GM04503 (cell line): Measurements from ENCODE around the gene NBR1.
"Not testable (repeated sequence)": the region's sequence is repeated elsewhere in the genome, so short reads cannot be mapped to it uniquely, and the experiment has no call there.

Source experiments
- DNase-seq: peaks from one replicate; pipeline ENCODE4 v3.0.0-alpha.2; 2012; ENCODE audit warnings: low read depth

The NBR1 gene

DNA sequence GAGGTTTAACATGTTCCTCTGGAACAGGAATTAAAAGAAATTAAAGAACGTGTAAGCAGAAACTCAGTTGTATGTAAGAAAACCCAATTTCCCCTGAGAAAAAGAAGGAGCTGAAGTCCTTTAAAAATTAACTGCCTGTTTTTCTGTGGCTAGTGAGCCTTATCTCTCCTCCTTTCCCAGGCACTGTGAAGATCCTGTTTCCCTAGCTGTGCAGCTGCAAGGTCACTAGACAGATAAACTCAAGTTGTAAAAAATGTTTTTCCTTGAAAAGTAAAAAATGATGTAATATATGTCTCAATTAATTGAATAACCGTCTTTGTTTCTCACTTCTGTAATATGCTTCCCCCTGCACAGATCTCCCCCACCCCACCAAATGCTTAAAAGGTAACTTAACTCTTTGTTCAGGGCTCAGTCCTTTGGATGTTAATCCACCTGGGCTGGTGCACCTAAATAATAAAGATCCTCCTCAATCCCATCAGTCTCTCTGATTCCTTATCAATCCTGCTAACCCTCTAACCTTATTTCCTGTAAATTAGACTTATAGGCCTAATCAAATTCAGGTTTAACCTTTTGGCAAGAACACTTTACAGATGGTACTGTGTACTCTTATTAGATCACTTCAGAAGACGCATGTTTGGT is 17.7 kb upstream of the NBR1 start:
- DNase-seq: not testable (repeated sequence)

DNA sequence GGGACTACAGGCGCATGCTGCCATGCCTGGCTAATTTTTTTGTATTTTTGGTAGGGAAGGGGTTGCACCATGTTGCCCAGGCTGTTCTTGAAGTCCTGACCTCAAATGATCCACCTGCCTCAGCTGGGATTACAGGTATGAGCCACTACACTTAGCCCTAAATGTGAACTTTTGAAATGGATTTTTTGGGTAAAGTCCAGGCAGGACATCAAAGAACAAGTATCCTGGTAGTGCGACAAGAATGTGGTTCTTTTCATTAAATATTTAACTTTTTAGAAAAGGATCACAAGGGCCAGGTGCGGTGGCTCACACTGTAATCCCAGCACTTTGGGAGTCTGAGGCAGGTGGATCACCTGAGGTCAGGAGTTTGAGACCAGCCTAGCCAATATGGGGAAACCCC is 15.3 kb upstream of the NBR1 start:
- no peak for DNase-seq

DNA sequence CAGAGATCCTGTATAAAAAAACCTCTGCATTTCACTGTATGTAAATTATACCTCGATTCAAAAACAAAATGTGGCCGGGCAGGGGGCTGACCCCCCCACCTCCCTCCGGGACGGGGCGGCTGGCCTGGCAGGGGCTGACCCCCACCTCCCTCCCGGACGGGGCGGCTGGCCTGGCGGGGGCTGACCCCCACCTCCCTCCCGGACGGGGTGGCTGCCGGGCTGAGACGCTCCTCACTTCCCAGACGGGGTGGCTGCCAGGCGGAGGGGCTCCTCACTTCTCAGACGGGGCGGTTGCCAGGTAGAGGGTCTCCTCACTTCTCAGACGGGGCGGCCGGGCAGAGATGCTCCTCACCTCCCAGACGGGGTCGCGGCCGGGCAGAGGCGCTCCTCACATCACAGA is 11.8 kb upstream of the NBR1 start:
- not testable (repeated sequence) for DNase-seq

DNA sequence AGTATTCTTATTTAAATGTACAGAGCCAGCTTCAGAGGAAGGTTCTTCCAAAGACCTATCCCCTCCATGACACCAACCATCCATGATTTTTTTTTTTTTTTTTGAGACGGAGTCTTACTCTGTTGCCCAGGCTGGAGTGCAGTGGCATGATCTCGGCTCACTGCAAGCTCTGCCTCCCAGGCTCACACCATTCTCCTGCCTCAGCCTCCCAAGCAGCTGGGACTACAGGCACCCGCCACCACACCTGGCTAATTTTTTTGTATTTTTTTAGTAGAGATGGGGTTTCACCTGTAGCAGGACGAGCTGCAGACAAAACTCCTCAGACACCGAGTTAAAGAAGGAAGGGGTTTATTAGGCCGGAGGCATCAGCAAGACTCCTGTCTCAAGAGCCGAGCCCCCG is 11.1 kb upstream of the NBR1 start:
- not testable (repeated sequence) for DNase-seq

DNA sequence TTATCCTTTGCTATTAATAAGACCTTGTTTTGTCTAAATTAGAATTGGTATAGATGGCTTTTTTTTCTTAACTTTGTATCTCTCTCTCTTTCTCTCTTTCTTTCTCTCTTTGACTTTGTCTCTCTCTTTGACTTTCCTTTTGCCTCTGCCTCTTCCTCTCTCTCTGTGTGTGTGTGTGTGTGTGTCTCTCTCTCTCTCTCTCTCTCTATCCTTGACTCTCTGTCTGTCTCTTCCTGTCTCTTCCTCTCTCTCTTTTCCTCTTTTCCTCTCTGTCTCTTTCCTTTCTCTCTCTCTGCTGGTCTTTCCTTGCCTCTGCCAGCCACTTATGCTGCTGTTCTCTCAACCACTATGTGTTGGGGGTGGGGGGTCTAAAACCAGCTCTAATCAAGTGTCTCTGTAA is 5.0 kb upstream of the NBR1 start:
- not testable (repeated sequence) for DNase-seq

DNA sequence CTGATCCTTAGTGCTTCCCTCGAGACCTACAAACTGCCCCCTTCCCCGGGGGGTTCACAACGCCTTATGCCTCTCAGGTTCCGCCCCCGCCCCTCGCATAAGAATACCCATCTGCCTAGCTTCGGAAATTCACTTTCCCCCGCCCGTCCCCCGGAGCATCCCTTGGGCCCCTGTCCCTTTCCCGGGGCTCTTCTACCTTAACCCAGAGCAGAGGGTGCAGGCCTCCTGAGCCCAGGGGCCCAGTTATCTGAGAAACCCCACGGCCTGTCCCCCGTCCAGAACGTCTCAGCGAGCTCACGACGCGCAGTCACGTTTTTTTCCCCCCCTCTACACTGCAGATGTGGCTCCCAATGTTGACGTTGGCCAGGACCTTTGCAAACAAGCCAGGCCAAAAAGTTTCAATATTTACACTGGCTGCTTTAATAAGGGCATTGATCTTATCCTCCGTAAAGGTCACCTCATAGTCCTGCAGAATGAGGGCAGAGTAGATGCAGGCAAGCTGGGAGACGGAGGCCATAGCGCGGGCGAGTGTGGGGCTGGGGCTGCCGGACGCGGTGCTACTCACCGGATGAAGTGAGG is 1.4 kb upstream of the NBR1 start:
- DNase-seq: no peak

DNA sequence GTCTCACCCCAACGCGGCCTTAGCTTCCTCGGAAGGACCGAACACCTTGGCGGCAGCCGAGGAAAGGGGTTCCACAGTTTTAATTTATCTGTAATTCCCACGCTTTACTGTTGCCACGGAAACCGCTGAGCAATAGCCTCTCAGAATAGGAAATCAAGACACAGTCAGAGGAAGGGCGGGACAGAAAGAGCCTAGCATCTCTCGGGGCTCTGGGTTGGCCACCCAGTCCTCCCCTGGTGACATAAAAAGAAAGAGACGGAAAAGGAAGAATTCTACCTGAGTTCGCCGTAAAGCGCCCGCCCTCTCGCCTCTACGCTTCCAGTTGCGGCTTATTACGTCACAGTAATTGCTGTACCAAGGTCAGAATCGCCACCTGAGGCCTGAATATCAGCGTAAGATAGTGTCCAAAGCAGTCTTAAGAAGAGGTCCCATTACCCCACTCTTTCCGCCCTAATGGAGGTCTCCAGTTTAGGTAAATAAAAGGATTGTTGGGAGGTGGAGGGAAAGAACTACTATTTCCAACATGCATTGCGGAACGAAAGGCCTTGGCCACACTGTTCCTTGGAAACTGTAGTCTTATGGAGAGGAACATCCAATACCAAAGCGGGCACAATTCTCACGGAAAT is 761 bp upstream of the NBR1 start:
- DNase-seq: peak; percentile 86

DNA sequence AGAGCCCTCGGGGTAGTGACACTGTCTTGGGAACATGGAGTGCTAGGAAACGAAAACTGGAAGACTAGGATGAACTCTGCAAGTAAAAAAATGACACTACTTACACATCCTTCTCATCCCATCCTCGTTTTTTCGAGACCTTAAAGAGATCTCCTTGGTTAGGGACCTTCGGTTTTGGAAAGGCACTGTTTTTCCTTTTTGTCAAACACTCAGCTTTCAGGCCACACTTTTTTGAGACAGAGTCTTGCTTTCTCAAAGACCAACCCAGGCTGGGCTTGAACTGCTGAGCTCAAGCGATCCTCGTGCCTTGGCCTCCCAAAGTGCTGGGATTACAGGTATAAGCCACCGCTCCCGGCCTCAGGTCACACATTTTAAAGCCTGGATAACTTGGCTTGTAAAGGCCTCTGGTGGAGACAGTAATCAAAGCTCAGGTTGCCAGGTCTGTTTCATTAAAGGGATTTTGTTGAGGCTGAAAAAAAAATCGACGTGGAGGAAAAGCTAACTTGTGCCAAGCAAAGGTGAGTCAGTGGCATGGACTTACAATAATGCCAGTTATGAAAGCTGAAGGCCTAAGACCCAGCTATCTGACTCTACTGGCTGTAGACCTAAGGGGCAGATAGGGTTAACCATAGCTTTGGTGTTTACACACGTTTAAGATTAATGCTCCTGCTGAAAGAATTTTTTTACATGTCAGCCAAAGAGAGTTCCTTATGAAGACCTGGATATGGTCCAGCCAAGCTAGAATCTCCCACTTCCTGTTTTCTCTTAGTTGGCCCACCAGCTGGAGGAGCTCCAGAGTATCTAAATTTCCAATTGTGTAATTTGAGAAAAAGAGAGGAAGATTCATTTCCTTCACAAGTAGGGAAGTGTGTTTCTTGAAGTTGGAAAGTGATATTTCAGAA is 823 bp downstream of the NBR1 start:
- DNase-seq: peak; percentile 90

DNA sequence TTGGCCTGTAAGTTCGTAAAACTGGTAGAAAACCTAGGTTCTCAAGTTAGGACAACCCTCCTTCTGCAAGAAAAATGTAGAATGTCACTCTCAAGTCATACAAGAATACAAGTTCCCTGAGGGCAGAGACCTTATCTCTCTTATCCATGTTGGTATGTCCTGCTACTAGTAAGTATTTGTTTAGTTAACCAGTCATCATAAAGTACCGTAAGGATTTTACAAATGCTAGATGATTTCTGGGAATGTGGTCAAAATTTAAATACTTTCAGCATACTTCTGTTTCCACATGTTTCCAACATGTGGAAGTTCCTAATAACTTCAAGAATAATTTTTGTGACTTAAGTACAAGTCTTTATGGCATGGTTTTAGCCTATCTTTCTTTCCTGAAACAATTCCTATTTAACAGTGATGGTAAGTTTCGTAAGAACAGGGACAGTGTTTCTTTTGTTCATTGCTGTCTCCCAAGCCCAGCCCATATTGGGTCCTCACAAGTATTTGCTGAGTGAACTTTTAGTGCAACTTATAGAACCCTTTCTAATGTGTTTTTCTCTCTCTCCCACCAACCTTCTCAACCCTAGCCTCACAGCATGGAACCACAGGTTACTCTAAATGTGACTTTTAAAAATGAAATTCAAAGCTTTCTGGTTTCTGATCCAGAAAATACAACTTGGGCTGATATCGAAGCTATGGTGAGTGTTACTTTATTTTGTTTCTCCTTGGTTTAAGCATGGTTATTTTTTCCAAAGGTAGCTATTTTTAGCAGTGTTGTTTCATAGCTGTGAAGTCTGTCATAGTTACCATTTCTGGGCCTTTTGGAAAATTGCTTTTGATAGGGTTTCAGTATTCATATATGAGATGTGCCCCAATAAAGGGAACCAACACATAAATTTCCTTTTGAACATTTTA is 4.5 kb downstream of the NBR1 start:
- peak; percentile 74 for DNase-seq

DNA sequence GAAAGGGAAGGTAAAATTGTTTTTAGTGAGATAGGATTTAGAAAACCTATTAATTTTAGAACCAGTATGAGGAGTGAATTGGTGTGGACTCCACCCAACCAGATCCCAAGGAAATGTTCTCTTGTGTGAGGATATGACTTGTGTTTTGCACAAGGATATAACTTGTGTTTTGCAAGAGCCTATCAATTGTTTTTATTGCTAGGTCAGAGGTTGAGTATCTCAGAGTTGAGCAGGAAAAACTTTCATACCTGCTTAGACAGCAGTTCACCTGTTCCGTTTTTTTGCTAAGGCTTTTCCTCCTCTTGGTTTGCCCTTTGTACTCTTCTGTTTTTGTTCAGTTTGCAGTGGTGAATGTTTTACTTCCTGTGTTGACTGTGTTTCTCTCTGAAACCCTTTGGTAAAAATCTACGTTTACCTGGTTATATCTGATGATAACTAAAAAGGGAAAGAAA is 5.1 kb downstream of the NBR1 start:
- DNase-seq: no peak

DNA sequence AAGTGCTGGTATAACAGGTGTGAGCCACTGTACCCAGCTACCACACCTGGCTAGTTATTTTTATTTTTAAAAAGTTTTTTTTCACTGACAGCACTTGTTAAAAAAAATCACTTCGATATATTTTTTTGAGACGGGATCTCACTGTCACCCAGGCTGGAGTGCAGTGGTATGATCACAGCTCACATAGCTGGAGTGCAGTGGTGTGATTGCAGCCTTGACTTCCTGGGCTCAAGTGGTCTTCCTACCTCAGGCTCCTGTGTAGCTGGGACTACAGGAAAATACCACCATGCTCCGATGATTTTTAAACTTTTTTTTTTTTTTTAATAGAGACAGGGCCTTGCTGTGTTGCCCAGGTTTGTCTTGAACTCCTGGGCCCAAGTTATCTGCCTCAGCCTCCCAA is 12.9 kb downstream of the NBR1 start:
- DNase-seq: no peak

DNA sequence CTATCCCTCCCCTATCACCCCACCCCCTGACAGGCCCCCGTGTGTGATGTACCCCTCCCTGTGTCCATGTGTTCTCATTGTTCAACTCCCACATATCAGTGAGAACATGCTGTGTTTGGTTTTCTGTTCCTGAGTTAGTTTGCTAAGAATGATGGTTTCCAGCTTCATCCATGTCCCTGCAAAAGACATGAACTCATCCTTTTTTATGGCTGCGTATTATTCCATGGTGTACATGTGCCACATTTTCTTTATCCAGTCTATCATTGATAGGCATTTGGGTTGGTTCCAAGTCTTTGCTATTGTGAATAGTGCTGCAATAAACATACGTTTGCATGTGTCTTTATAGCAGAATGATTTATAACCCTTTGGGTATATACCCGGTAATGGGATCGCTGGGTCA is 15.6 kb downstream of the NBR1 start:
- DNase-seq: not testable (repeated sequence)

DNA sequence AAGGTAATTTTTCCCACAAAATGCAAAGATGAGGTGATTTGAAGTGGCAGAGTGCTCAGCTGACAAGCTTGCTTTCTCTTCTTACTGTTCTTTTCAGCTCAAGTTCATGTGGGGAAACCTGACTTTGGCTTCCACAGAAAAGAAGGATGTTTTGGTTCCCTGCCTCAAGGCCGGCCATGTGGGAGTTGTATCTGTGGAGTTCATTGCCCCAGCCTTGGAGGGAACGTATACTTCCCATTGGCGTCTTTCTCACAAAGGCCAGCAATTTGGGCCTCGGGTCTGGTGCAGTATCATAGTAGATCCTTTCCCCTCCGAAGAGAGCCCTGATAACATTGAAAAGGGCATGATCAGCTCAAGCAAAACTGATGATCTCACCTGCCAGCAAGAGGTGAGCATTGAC is 22.2 kb downstream of the NBR1 start:
- no peak for DNase-seq

DNA sequence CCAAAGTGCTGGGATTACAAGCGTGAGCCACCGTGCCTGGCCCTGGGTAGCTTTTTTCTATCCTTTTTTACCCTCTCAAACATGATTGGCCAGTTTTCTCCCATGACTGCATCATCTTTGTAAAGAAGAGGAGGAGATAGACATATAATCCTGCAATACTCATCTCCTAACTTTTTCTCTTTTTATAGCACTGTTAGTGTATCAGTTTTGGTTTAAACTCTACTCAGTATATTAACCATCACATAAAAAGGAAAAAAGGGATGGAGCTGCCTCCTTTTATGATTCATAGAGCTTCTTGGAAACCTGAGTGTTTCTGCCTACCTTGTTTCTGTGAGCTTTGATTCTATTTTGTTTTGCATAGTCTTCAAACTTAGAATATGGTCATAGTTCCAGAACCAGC is 28.6 kb downstream of the NBR1 start:
- no peak for DNase-seq

DNA sequence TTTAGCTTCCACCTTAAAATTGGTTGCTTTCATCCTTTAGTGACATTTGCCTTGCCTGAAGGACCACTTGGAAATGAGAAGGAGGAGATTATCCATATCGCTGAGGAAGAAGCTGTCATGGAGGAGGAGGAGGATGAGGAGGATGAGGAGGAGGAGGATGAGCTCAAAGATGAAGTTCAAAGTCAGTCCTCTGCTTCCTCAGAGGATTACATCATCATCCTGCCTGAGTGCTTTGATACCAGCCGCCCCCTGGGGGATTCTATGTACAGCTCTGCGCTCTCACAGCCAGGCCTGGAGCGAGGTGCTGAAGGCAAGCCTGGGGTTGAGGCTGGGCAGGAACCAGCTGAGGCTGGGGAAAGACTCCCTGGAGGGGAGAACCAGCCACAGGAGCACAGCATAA is 29.1 kb downstream of the NBR1 start:
- no peak for DNase-seq

DNA sequence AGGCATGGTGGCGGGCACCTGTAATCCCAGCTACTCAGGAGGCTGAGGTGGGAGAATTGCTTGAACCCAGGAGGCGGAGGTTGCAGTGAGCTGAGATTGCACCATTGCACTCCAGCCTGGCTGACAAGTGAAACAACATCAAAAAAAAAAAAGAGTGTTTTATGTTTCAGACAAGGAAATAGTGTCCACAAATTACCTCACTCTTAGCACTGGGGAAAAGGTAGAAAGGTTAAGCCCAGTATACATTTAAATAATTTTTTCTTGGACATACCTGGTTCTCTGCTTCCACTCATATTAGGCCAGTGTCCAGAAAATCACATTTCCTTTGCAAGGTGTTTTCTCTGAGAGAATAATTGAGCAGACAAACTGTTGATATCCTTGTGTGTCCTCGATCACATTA is 32.0 kb downstream of the NBR1 start:
- not testable (repeated sequence) for DNase-seq

DNA sequence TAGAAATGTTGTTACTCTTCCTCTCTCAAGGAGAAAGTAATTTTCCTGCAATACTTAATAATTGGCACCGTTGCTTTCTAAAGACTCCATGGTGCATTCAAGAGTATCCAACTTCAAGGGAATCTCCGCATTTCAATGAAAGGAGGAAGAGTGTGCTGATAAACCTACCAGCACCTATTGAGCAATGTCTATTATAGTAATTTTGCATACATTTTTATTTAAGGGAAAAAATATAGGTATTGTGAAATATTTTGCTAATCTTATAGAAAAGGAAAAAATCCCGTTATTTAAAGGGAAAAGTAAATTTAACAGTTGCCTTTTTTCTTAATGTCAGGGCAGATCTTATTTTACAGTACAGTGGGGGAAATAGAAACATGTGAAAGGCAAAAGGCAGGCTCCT is 39.6 kb downstream of the NBR1 start:
- DNase-seq: no peak

DNA sequence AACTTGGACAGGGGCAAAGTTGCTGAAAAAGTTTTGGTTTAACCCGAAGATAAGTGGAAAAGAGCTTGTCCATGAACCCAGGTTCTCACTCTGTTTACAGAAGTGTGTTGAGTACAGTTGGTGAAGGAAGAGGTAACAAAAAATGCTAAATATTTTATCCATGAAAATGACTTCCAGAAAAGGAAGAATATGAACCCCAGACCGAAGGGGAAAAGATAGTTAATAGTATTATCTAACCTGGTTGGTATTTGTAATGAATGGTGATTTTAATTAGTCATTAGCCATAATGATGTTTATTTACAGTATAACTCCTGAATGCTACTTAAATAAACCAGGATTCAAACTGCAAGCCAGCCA is 40.1 kb downstream of the NBR1 start:
- no peak for DNase-seq

DNA sequence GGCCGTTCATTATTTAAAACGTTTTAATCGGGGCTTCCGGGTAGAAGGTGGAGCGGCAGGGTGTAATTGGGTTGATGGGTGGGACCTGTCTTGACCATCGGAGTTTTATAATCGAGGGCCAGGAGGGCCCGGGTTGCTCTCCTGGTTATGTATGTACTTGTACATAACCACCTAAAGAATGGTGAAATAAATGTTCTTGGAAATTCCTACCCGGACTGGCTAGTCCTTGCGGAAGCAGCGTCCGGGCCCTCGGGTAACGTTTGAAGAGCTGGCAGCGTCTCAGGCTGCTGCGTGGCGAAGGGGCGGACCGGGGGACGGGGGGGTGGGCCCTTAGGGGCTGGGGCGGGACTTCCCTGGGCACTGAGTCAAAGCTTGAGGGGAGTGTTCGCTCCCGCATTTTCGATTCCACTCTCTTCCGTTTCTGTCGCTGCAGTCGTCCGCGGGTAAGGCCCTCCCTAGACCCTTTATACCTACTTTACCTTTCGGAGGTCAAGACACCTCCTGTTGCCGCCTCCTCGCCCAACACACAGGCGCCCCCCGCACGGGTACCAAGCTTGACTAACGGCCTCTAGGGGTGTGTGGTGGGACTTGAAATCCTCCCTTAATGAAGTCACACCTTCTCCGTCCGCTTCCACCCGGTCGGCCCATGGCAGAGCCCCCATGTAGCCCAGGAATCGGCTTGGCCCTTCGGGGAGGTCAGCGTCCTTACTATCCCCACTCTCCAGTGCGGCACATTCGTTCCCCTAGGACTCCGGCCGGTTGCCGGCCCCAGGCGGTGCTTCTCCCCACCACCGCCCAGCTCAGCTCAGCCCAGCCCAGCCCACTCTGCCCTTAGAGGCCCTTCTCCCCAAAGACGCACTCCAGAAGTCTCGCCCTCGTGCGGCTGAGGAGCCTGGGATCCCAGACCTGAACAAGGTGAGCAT is 40.7 kb downstream of the NBR1 start, which contains the start of gene TMEM106A:
Gene TMEM106A, plus strand, starts transcription at position 396 of the 923 bp plus-strand sequence. CDS start 1,167 bp downstream, outside the sequence.
- DNase-seq: peak; percentile 49
